Measurements from ENCODE around the gene ESYT1.

Gene ESYT1

DNA sequence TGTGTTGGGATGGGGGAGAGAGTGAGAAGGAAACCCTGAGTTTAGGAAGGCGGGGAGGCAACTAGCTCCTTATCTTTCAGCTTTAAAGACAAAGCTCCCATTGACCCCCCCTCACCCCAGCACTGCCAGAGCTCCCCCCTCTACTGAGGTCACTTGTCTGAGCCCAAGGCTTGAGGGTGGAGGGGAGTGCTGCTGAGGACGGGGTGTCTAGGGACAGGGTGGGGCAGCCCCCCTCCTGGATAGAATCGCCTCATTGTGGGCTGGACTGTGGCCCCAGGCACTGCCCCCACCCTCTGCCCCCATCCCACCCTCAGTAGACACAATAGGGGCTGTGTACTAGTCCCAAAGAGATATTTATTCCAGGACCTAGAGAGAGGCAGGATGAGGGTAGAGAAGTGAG lies 45.1 kb upstream of the ESYT1 start:
- Histone ChIP-seq H3K4me1 (ENCODE audit: control insufficient read depth in 1 of 2, insufficient read depth in 2 of 2, low read length in 2 of 2) (peaks cover 35 to 59% of the 10 kb centered on the region in 2 donors), H3K36me3 (ENCODE audit: control insufficient read depth in 1 of 2, insufficient read depth in 2 of 2, low read length in 2 of 2) (peaks cover 18 to 39% of the 10 kb centered on the region in 2 donors), H3K27ac (ENCODE audit: low read depth, low read length) (peak overlapping the region; percentile 96), H3K9me3 (ENCODE audit: control insufficient read depth in 1 of 2, low read length in 2 of 2) (no peaks in the 10 kb centered on the region), H3K4me3 (ENCODE audit: low read depth in 1 of 2, low read length in 2 of 2) (peak overlapping the region; percentile 64 to 83), H3K27me3 (ENCODE audit: control insufficient read depth in 1 of 2, insufficient read depth in 2 of 2, low read length in 2 of 2) (no peaks in the 10 kb centered on the region), H3K9ac (ENCODE audit: low read depth in 1 of 2, low read length in 2 of 2) (peak overlapping the region; percentile 63 to 96)

DNA sequence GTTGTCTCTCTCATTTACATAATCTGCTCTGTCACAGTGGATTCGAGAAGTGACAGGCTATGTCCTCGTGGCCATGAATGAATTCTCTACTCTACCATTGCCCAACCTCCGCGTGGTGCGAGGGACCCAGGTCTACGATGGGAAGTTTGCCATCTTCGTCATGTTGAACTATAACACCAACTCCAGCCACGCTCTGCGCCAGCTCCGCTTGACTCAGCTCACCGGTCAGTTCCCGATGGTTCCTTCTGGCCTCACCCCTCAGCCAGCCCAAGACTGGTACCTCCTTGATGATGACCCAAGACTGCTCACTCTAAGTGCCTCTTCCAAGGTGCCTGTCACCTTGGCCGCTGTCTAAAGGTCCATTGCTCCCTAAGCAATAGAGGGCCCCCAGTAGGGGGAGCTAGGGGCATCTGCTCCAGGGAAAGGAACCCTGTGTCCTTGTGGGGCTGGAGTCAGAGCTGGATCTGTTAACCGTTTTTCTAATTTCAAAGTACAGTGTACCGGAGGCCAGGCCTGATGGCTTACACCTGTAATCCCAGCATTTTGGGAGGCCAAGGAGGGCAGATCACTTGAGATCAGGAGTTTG lies 43.0 kb upstream of the ESYT1 start:
- Histone ChIP-seq H3K9ac (ENCODE audit: low read depth in 1 of 2, low read length in 2 of 2) (no peak overlapping the region), H3K36me3 (ENCODE audit: control insufficient read depth in 1 of 2, insufficient read depth in 2 of 2, low read length in 2 of 2) (peaks cover 25 to 51% of the 10 kb centered on the region in 2 donors), H3K27ac (ENCODE audit: low read depth, low read length) (no peak overlapping the region), H3K4me3 (ENCODE audit: low read depth in 1 of 2, low read length in 2 of 2) (no peak overlapping the region), H3K9me3 (ENCODE audit: control insufficient read depth in 1 of 2, low read length in 2 of 2) (no peaks in the 10 kb centered on the region), H3K27me3 (ENCODE audit: control insufficient read depth in 1 of 2, insufficient read depth in 2 of 2, low read length in 2 of 2) (no peaks in the 10 kb centered on the region), H3K4me1 (ENCODE audit: control insufficient read depth in 1 of 2, insufficient read depth in 2 of 2, low read length in 2 of 2) (peaks cover 35 to 50% of the 10 kb centered on the region in 2 donors)

GRCh38 chr12:56086096-56086495 lies 42.0 kb upstream of the ESYT1 start:
- Histone ChIP-seq H3K4me3 (ENCODE audit: low read depth in 1 of 2, low read length in 2 of 2) (no peak overlapping the region), H3K4me1 (ENCODE audit: control insufficient read depth in 1 of 2, insufficient read depth in 2 of 2, low read length in 2 of 2) (peaks cover 35 to 44% of the 10 kb centered on the region in 2 donors), H3K9ac (ENCODE audit: low read depth in 1 of 2, low read length in 2 of 2) (peak overlapping the region in 1 of 2 donors; percentile 4), H3K36me3 (ENCODE audit: control insufficient read depth in 1 of 2, insufficient read depth in 2 of 2, low read length in 2 of 2) (peaks cover 25 to 60% of the 10 kb centered on the region in 2 donors), H3K27ac (ENCODE audit: low read depth, low read length) (no peak overlapping the region), H3K27me3 (ENCODE audit: control insufficient read depth in 1 of 2, insufficient read depth in 2 of 2, low read length in 2 of 2) (no peaks in the 10 kb centered on the region), H3K9me3 (ENCODE audit: control insufficient read depth in 1 of 2, low read length in 2 of 2) (no peaks in the 10 kb centered on the region)

DNA sequence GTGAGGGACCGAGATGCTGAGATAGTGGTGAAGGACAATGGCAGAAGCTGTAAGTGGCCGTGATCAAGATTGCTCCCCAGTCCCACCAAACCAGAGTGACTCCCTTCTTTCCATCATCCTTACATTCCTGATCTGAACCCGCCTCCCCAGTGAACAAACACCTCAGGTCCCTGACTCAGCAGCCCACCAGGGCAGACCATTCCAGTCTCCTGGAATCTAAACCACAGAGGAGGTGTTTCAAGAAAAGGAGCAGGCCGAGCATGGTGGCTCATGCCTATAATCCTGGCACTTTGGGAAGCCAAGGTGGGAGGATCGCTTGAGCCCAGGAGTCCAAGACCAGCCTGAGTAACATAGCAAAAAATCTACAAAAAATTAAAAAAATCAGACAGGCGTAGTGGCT lies 41.5 kb upstream of the ESYT1 start:
- peak overlapping the region in 1 of 2 donors; percentile 4 for H3K9ac ChIP-seq (ENCODE audit: low read depth in 1 of 2, low read length in 2 of 2)
- no peaks in the 10 kb centered on the region for H3K9me3 ChIP-seq (ENCODE audit: control insufficient read depth in 1 of 2, low read length in 2 of 2)
- H3K36me3 ChIP-seq (ENCODE audit: control insufficient read depth in 1 of 2, insufficient read depth in 2 of 2, low read length in 2 of 2) = peaks cover 25 to 63% of the 10 kb centered on the region in 2 donors
- H3K27ac ChIP-seq (ENCODE audit: low read depth, low read length) = no peak overlapping the region
- no peaks in the 10 kb centered on the region for H3K27me3 ChIP-seq (ENCODE audit: control insufficient read depth in 1 of 2, insufficient read depth in 2 of 2, low read length in 2 of 2)
- H3K4me1 ChIP-seq (ENCODE audit: control insufficient read depth in 1 of 2, insufficient read depth in 2 of 2, low read length in 2 of 2) = peaks cover 35 to 44% of the 10 kb centered on the region in 2 donors
- no peak overlapping the region for H3K4me3 ChIP-seq (ENCODE audit: low read depth in 1 of 2, low read length in 2 of 2)

DNA sequence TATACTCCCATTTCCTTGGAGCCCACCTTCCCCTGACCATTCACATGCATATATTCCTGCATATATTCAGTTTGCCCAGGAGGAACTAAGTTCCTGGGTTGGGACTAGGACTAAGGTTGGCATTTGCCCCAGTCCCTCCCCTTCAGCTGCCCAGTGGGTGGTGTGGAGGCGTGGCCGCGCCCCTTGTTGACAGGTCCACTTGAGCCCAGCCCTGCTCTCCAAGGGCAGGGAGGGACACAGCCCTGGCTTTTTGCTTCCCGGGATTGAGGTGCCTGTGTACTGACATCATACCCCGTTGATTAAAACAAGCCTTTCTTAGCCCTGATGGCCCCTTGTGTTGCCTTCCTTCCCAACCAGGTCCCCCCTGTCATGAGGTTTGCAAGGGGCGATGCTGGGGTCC lies 40.8 kb upstream of the ESYT1 start:
- Histone ChIP-seq H3K9me3 (ENCODE audit: control insufficient read depth in 1 of 2, low read length in 2 of 2) (no peaks in the 10 kb centered on the region), H3K36me3 (ENCODE audit: control insufficient read depth in 1 of 2, insufficient read depth in 2 of 2, low read length in 2 of 2) (peaks cover 25 to 64% of the 10 kb centered on the region in 2 donors), H3K9ac (ENCODE audit: low read depth in 1 of 2, low read length in 2 of 2) (no peak overlapping the region), H3K27ac (ENCODE audit: low read depth, low read length) (peak overlapping the region; percentile 5), H3K4me1 (ENCODE audit: control insufficient read depth in 1 of 2, insufficient read depth in 2 of 2, low read length in 2 of 2) (peaks cover 34 to 42% of the 10 kb centered on the region in 2 donors), H3K27me3 (ENCODE audit: control insufficient read depth in 1 of 2, insufficient read depth in 2 of 2, low read length in 2 of 2) (no peaks in the 10 kb centered on the region), H3K4me3 (ENCODE audit: low read depth in 1 of 2, low read length in 2 of 2) (no peak overlapping the region)

DNA sequence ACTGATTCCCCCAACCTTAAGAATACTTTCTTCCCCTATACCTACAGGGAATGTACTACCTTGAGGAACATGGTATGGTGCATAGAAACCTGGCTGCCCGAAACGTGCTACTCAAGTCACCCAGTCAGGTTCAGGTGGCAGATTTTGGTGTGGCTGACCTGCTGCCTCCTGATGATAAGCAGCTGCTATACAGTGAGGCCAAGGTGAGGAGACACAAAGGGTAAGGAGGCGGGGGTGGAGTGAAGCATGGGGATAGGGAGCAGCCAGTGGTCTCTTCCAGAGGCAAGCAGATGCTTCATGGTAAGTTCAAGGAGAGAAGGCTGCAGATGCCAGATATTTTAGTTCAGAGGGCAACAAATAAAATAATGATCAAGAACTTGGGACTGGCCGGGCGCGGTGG lies 30.3 kb upstream of the ESYT1 start:
- H3K9me3 ChIP-seq (ENCODE audit: control insufficient read depth in 1 of 2, low read length in 2 of 2) = no peaks in the 10 kb centered on the region
- no peak overlapping the region for H3K9ac ChIP-seq (ENCODE audit: low read depth in 1 of 2, low read length in 2 of 2)
- no peak overlapping the region for H3K4me3 ChIP-seq (ENCODE audit: low read depth in 1 of 2, low read length in 2 of 2)
- H3K4me1 ChIP-seq (ENCODE audit: control insufficient read depth in 1 of 2, insufficient read depth in 2 of 2, low read length in 2 of 2) = peaks cover 8 to 25% of the 10 kb centered on the region in 2 donors
- no peak overlapping the region for H3K27ac ChIP-seq (ENCODE audit: low read depth, low read length)
- H3K27me3 ChIP-seq (ENCODE audit: control insufficient read depth in 1 of 2, insufficient read depth in 2 of 2, low read length in 2 of 2) = no peaks in the 10 kb centered on the region
- peaks cover 35 to 72% of the 10 kb centered on the region in 2 donors for H3K36me3 ChIP-seq (ENCODE audit: control insufficient read depth in 1 of 2, insufficient read depth in 2 of 2, low read length in 2 of 2)

GRCh38 chr12:56098592-56098991 lies 29.5 kb upstream of the ESYT1 start:
- H3K4me1 ChIP-seq (ENCODE audit: control insufficient read depth in 1 of 2, insufficient read depth in 2 of 2, low read length in 2 of 2) = peaks cover 15 to 33% of the 10 kb centered on the region in 2 donors
- no peaks in the 10 kb centered on the region for H3K9me3 ChIP-seq (ENCODE audit: control insufficient read depth in 1 of 2, low read length in 2 of 2)
- no peak overlapping the region for H3K4me3 ChIP-seq (ENCODE audit: low read depth in 1 of 2, low read length in 2 of 2)
- H3K9ac ChIP-seq (ENCODE audit: low read depth in 1 of 2, low read length in 2 of 2) = no peak overlapping the region
- peaks cover 27 to 63% of the 10 kb centered on the region in 2 donors for H3K36me3 ChIP-seq (ENCODE audit: control insufficient read depth in 1 of 2, insufficient read depth in 2 of 2, low read length in 2 of 2)
- H3K27me3 ChIP-seq (ENCODE audit: control insufficient read depth in 1 of 2, insufficient read depth in 2 of 2, low read length in 2 of 2) = no peaks in the 10 kb centered on the region
- H3K27ac ChIP-seq (ENCODE audit: low read depth, low read length) = no peak overlapping the region

DNA sequence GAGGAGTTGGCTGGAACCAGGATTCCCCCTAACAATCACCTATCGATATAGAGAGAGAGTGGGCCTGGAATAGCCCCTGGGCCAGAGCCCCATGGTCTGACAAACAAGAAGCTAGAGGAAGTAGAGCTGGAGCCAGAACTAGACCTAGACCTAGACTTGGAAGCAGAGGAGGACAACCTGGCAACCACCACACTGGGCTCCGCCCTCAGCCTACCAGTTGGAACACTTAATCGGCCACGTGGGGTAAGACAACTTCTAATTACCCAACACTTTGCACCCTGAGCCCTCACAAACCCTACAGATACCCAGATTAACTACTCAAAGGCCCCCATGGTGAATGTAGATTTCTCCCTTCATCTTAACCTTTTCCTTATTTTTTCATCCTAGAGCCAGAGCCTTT lies 28.3 kb upstream of the ESYT1 start:
- no peak overlapping the region for H3K9ac ChIP-seq (ENCODE audit: low read depth in 1 of 2, low read length in 2 of 2)
- no peak overlapping the region for H3K27ac ChIP-seq (ENCODE audit: low read depth, low read length)
- H3K4me3 ChIP-seq (ENCODE audit: low read depth in 1 of 2, low read length in 2 of 2) = no peak overlapping the region
- no peaks in the 10 kb centered on the region for H3K27me3 ChIP-seq (ENCODE audit: control insufficient read depth in 1 of 2, insufficient read depth in 2 of 2, low read length in 2 of 2)
- H3K36me3 ChIP-seq (ENCODE audit: control insufficient read depth in 1 of 2, insufficient read depth in 2 of 2, low read length in 2 of 2) = peaks cover 24 to 53% of the 10 kb centered on the region in 2 donors
- H3K4me1 ChIP-seq (ENCODE audit: control insufficient read depth in 1 of 2, insufficient read depth in 2 of 2, low read length in 2 of 2) = peaks cover 16 to 36% of the 10 kb centered on the region in 2 donors
- no peaks in the 10 kb centered on the region for H3K9me3 ChIP-seq (ENCODE audit: control insufficient read depth in 1 of 2, low read length in 2 of 2)

DNA sequence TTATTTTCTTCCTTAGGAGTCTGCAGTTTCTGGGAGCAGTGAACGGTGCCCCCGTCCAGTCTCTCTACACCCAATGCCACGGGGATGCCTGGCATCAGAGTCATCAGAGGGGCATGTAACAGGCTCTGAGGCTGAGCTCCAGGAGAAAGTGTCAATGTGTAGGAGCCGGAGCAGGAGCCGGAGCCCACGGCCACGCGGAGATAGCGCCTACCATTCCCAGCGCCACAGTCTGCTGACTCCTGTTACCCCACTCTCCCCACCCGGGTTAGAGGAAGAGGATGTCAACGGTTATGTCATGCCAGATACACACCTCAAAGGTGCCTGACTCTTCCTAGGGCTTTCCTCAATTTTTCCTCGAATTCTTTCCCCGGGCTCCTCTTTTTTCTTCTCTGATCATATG lies 27.0 kb upstream of the ESYT1 start:
- Histone ChIP-seq H3K9me3 (ENCODE audit: control insufficient read depth in 1 of 2, low read length in 2 of 2) (no peaks in the 10 kb centered on the region), H3K36me3 (ENCODE audit: control insufficient read depth in 1 of 2, insufficient read depth in 2 of 2, low read length in 2 of 2) (peaks cover 17 to 43% of the 10 kb centered on the region in 2 donors), H3K27ac (ENCODE audit: low read depth, low read length) (no peak overlapping the region), H3K27me3 (ENCODE audit: control insufficient read depth in 1 of 2, insufficient read depth in 2 of 2, low read length in 2 of 2) (no peaks in the 10 kb centered on the region), H3K4me3 (ENCODE audit: low read depth in 1 of 2, low read length in 2 of 2) (no peak overlapping the region), H3K4me1 (ENCODE audit: control insufficient read depth in 1 of 2, insufficient read depth in 2 of 2, low read length in 2 of 2) (peaks cover 27 to 40% of the 10 kb centered on the region in 2 donors), H3K9ac (ENCODE audit: low read depth in 1 of 2, low read length in 2 of 2) (no peak overlapping the region)

DNA sequence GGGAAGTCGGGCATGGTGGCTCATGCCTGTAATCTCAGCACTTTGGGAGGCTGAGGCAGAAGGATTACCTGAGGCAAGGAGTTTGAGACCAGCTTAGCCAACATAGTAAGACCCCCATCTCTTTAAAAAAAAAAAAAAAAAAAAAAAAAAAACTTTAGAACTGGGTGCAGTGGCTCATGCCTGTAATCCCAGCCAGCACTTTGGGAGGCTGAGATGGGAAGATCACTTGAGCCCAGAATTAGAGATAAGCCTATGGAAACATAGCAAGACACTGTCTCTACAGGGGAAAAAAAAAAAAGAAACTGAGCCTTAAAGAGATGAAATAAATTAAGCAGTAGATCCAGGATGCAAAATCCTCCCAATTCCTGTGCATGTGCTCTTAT lies 25.4 kb upstream of the ESYT1 start:
- Histone ChIP-seq H3K9ac (ENCODE audit: low read depth in 1 of 2, low read length in 2 of 2) (no peak overlapping the region), H3K9me3 (ENCODE audit: control insufficient read depth in 1 of 2, low read length in 2 of 2) (no peaks in the 10 kb centered on the region), H3K27ac (ENCODE audit: low read depth, low read length) (no peak overlapping the region), H3K36me3 (ENCODE audit: control insufficient read depth in 1 of 2, insufficient read depth in 2 of 2, low read length in 2 of 2) (peaks cover 15 to 41% of the 10 kb centered on the region in 2 donors), H3K4me3 (ENCODE audit: low read depth in 1 of 2, low read length in 2 of 2) (no peak overlapping the region), H3K27me3 (ENCODE audit: control insufficient read depth in 1 of 2, insufficient read depth in 2 of 2, low read length in 2 of 2) (no peaks in the 10 kb centered on the region), H3K4me1 (ENCODE audit: control insufficient read depth in 1 of 2, insufficient read depth in 2 of 2, low read length in 2 of 2) (peaks cover 30 to 39% of the 10 kb centered on the region in 2 donors)
